Testis (tissue), 2 donors: ENCODE results near the gene UCK2.

Source experiments
- CTCF ChIP-seq, 3 experiments: fragments of 450-650 bp in 2 of 3; fragments of 200-600 bp in 1 of 3; sonication (generic) in 1 of 3; IDR thresholded peaks; one replicate each; pipeline ENCODE4 v1.5.1; 2016 to 2019; ENCODE audit warnings: antibody characterized with exemption in 3 of 3, mild to moderate bottlenecking in 2 of 3, moderate library complexity in 1 of 3
- POLR2A ChIP-seq: fragments of 450-650 bp; IDR thresholded peaks from one replicate; pipeline ENCODE4 v1.6.1; 2017; ENCODE audit warnings: antibody characterized with exemption, mild to moderate bottlenecking, moderate library complexity

GRCh38 chr1:165854101-165854845 is 26.9 kb downstream of the UCK2 start:
- TF ChIP-seq POLR2A (no peak), CTCF (IDR thresholded peaks at IDR 0.05) (no peak)
